G401 (cell line): ENCODE data around the gene AP5S1. TPM values are rescaled to one million over a fixed set of nuclear protein-coding genes. Genes with fewer than 3 reads are reported as not detected.

Experiments used
- DNase-seq: peaks from one replicate; pipeline ENCODE4 v3.0.0-alpha.2; 2015; ENCODE audit warnings: low spot score
- in situ Hi-C: cut with HindIII; loops from 2 replicates; pipeline ENCODE4 v1.10.0; 2016; ENCODE audit warnings: low sequenced_read_pairs, mixed read lengths
- total RNA-seq: library from RNA; depleted of rRNA; stranded (reverse); fragments of >200 nt; shearing (Covaris generic); gene quantifications from 2 replicates; pipeline ENCODE4 v1.2.3, GENCODE V29; 2014

AP5S1 gene
- total RNA-seq, 1 experiment from 2014 or later = 9.8 TPM

- in situ Hi-C loops = no loop called here
- peak; percentile 76 for DNase-seq
These were observed 16.5 kb upstream of the AP5S1 start for GRCh38 chr20:3803854-3804253.

GRCh38 chr20:3804254-3804751, 16.0 kb upstream of the AP5S1 start:
- in situ Hi-C loops = no loop called here
- no peak for DNase-seq

GRCh38 chr20:3804781-3805180, 15.6 kb upstream of the AP5S1 start:
- in situ Hi-C loops = no loop called here
- DNase-seq = no peak

- in situ Hi-C loops = no loop called here
- no peak for DNase-seq
These were observed 11.8 kb upstream of the AP5S1 start for GRCh38 chr20:3808544-3808943.

GRCh38 chr20:3811467-3812258, 8.7 kb upstream of the AP5S1 start:
- DNase-seq = peak; percentile 98
- in situ Hi-C loops = no loop called here

- in situ Hi-C loops = no loop called here
- no peak for DNase-seq
These were observed 8.1 kb upstream of the AP5S1 start for GRCh38 chr20:3812259-3812681.

- DNase-seq = no peak
These were observed 7.1 kb upstream of the AP5S1 start for GRCh38 chr20:3812975-3813847.

GRCh38 chr20:3813848-3814581, 6.3 kb upstream of the AP5S1 start:
- in situ Hi-C loops = no loop called here
- no peak for DNase-seq

More at GRCh38 chr20:3812975-3813847, 7.1 kb upstream of the AP5S1 start:
- in situ Hi-C loops = no loop called here

- no peak for DNase-seq
- in situ Hi-C loops = no loop called here
These were observed 5.3 kb upstream of the AP5S1 start for GRCh38 chr20:3814928-3815495.

GRCh38 chr20:3815703-3816315, 4.5 kb upstream of the AP5S1 start:
- DNase-seq = no peak
- in situ Hi-C loops = no loop called here

- DNase-seq = peak; percentile 56
- in situ Hi-C loops = no loop called here
These were observed 1.9 kb upstream of the AP5S1 start for GRCh38 chr20:3818155-3819151.

GRCh38 chr20:3819411-3820047, 818 bp upstream of the AP5S1 start:
- in situ Hi-C loops = no loop called here
- no peak for DNase-seq

GRCh38 chr20:3820901-3821727, 767 bp downstream of the AP5S1 start:
- in situ Hi-C loops = no loop called here
- DNase-seq = no peak

- DNase-seq = no peak
- in situ Hi-C loops = no loop called here
These were observed 1.6 kb downstream of the AP5S1 start for GRCh38 chr20:3821996-3822395.

- DNase-seq = no peak
- in situ Hi-C loops = no loop called here
These were observed 3.5 kb downstream of the AP5S1 start for GRCh38 chr20:3823881-3824280.

GRCh38 chr20:3825526-3825925, 5.2 kb downstream of the AP5S1 start:
- in situ Hi-C loops = no loop called here
- DNase-seq = no peak
